IPS DF 19.7 (cell line): ENCODE results near the gene RAP2B.
"Not testable (repeated sequence)": the region's sequence is repeated elsewhere in the genome, so short reads cannot be mapped to it uniquely, and the experiment has no call there.

Source experiments
- DNase-seq: peaks from one replicate; pipeline ENCODE4 v3.0.0-alpha.2; 2013; ENCODE audit warnings: low read depth, low spot score

Gene RAP2B

GRCh38 chr3:153193786-153194476 lies 31.9 kb downstream of the RAP2B start:
- not testable (repeated sequence) for DNase-seq

GRCh38 chr3:153195349-153195879 lies 33.4 kb downstream of the RAP2B start:
- no peak for DNase-seq

GRCh38 chr3:153209596-153209995 lies 47.6 kb downstream of the RAP2B start:
- DNase-seq: peak; percentile 74

GRCh38 chr3:153210146-153210545 lies 48.1 kb downstream of the RAP2B start:
- no peak for DNase-seq

GRCh38 chr3:153210660-153211059 lies 48.6 kb downstream of the RAP2B start:
- DNase-seq: no peak

- DNase-seq: no peak
These were observed 53.5 kb downstream of the RAP2B start for GRCh38 chr3:153215497-153215896.

GRCh38 chr3:153215966-153216365 lies 53.9 kb downstream of the RAP2B start:
- DNase-seq: no peak

GRCh38 chr3:153216928-153217327 lies 54.9 kb downstream of the RAP2B start:
- DNase-seq: no peak

GRCh38 chr3:153219146-153219545 lies 57.1 kb downstream of the RAP2B start:
- no peak for DNase-seq
